ENCODE measurements around the gene DCLRE1C.
"Not testable (repeated sequence)": the region's sequence is repeated elsewhere in the genome, so short reads cannot be mapped to it uniquely, and the experiment has no call there.

DCLRE1C gene

GRCh38 chr10:14945108-14945507 lies 8.8 kb downstream of the DCLRE1C start:
- no peak for DNase-seq (ENCODE audit: low read depth in 2 of 2)

GRCh38 chr10:14942950-14943338 lies 11.0 kb downstream of the DCLRE1C start:
- not testable (repeated sequence) for DNase-seq (ENCODE audit: low read depth in 2 of 2)

GRCh38 chr10:14942147-14942949 lies 11.5 kb downstream of the DCLRE1C start:
- not testable (repeated sequence) for DNase-seq (ENCODE audit: low read depth in 2 of 2)

GRCh38 chr10:14938971-14939370 lies 14.9 kb downstream of the DCLRE1C start:
- not testable (repeated sequence) for DNase-seq (ENCODE audit: low read depth in 2 of 2)

GRCh38 chr10:14936584-14936983 lies 17.3 kb downstream of the DCLRE1C start:
- no peak for DNase-seq (ENCODE audit: low read depth in 2 of 2)

GRCh38 chr10:14930610-14931009 lies 23.3 kb downstream of the DCLRE1C start:
- DNase-seq (ENCODE audit: low read depth in 2 of 2), result no peak

GRCh38 chr10:14926722-14927416 lies 27.0 kb downstream of the DCLRE1C start:
- no peak for DNase-seq (ENCODE audit: low read depth in 2 of 2)

GRCh38 chr10:14926061-14926470 lies 27.8 kb downstream of the DCLRE1C start:
- DNase-seq (ENCODE audit: low read depth in 2 of 2), result no peak

GRCh38 chr10:14925268-14925667 lies 28.6 kb downstream of the DCLRE1C start:
- DNase-seq (ENCODE audit: low read depth in 2 of 2), result no peak

- no peak for DNase-seq (ENCODE audit: low read depth in 2 of 2)
Observed at GRCh38 chr10:14924013-14924412, 29.9 kb downstream of the DCLRE1C start.

- no peak for DNase-seq (ENCODE audit: low read depth in 2 of 2)
Observed at GRCh38 chr10:14918964-14919363, 34.9 kb downstream of the DCLRE1C start.

GRCh38 chr10:14917827-14918226 lies 36.1 kb downstream of the DCLRE1C start:
- no peak for DNase-seq (ENCODE audit: low read depth in 2 of 2)

GRCh38 chr10:14916600-14916999 lies 37.3 kb downstream of the DCLRE1C start:
- no peak for DNase-seq (ENCODE audit: low read depth in 2 of 2)

- no peak for DNase-seq (ENCODE audit: low read depth in 2 of 2)
Observed at GRCh38 chr10:14911801-14912200, 42.1 kb downstream of the DCLRE1C start.

- no peak for DNase-seq (ENCODE audit: low read depth in 2 of 2)
Observed at GRCh38 chr10:14910953-14911352, 42.9 kb downstream of the DCLRE1C start.

- DNase-seq (ENCODE audit: low read depth in 2 of 2), result no peak
Observed at GRCh38 chr10:14909101-14909500, 44.8 kb downstream of the DCLRE1C start.

- DNase-seq (ENCODE audit: low read depth in 2 of 2), result not testable (repeated sequence)
Observed at GRCh38 chr10:14907591-14907990, 46.3 kb downstream of the DCLRE1C start.

- DNase-seq (ENCODE audit: low read depth in 2 of 2), result no peak
Observed at GRCh38 chr10:14906765-14907164, 47.1 kb downstream of the DCLRE1C start.

- DNase-seq (ENCODE audit: low read depth in 2 of 2), result no peak
Observed at GRCh38 chr10:14905890-14906289, 48.0 kb downstream of the DCLRE1C start.

GRCh38 chr10:14904864-14905263 lies 49.0 kb downstream of the DCLRE1C start:
- no peak for DNase-seq (ENCODE audit: low read depth in 2 of 2)

- no peak for DNase-seq (ENCODE audit: low read depth in 2 of 2)
Observed at GRCh38 chr10:14904316-14904732, 49.6 kb downstream of the DCLRE1C start.

GRCh38 chr10:14891151-14891550 lies 62.7 kb downstream of the DCLRE1C start:
- DNase-seq (ENCODE audit: low read depth in 2 of 2), result no peak

- no peak for DNase-seq (ENCODE audit: low read depth in 2 of 2)
Observed at GRCh38 chr10:14889318-14889717, 64.6 kb downstream of the DCLRE1C start.

Measured in stimulated activated CD4-positive, alpha-beta T cell treated with anti-CD3 and anti-CD28 coated beads, Interleukin-1b, Interleukin-23, amount 100 ng/mL, for 4 hours (primary cell).